Fibroblast of lung (primary cell): Measurements from ENCODE around the gene RPL39L. TPM values are rescaled to one million over a fixed set of nuclear protein-coding genes. Genes with fewer than 3 reads are reported as not detected.

ENCODE experiments used
- DNase-seq, 2 donors: peaks; one replicate each; pipeline versions ENCODE4 v3.0.0 to v3.0.0-alpha.2; 2010; ENCODE audit warnings: low read depth in 2 of 2
- H2AFZ ChIP-seq: 2 replicates; pipeline ENCODE4 v1.5.1; 2012; ENCODE audit warnings: low read length, control low read depth, inconsistent platforms
- H3K27ac ChIP-seq: 2 replicates; pipeline ENCODE4 v1.5.1; 2011; ENCODE audit warnings: low read length, control low read depth; ENCODE audit not compliant: insufficient read depth
- H3K27me3 ChIP-seq: 2 replicates; pipeline ENCODE4 v1.5.1; 2011; ENCODE audit warnings: mild to moderate bottlenecking, low read length; ENCODE audit not compliant: control insufficient read depth, insufficient read depth
- H3K36me3 ChIP-seq: 2 replicates; pipeline ENCODE4 v1.5.1; 2011; ENCODE audit warnings: low read length; ENCODE audit not compliant: control insufficient read depth, insufficient read depth
- H3K4me1 ChIP-seq: 2 replicates; pipeline ENCODE4 v1.5.1; 2011; ENCODE audit warnings: low read length; ENCODE audit not compliant: control insufficient read depth, insufficient read depth; ENCODE audit errors: extremely low read depth
- H3K4me2 ChIP-seq: 2 replicates; pipeline ENCODE4 v1.5.1; 2011; ENCODE audit warnings: low read length, control low read depth; ENCODE audit not compliant: insufficient read depth; ENCODE audit errors: extremely low read depth
- H3K4me3 ChIP-seq, 4 experiments: fragments of 200-600 bp in 1 of 4; sonication (generic) in 1 of 4; replicated peaks in 1 of 4; 2 replicates each; pipeline ENCODE4 v1.5.1; 2011 to 2016; ENCODE audit warnings: low read length in 4 of 4, low read depth in 3 of 4, mild to moderate bottlenecking in 3 of 4, control low read depth in 2 of 4, inconsistent platforms in 1 of 4, mixed read lengths in 1 of 4; ENCODE audit not compliant: insufficient read depth in 1 of 4; ENCODE audit errors: control extremely low read depth in 1 of 4
- H3K79me2 ChIP-seq: 2 replicates; pipeline ENCODE4 v1.5.1; 2012; ENCODE audit warnings: mild to moderate bottlenecking, low read length, inconsistent platforms; ENCODE audit not compliant: control insufficient read depth, insufficient read depth
- H3K9ac ChIP-seq: 2 replicates; pipeline ENCODE4 v1.5.1; 2011; ENCODE audit warnings: mild to moderate bottlenecking, low read length, control low read depth; ENCODE audit not compliant: insufficient read depth
- H3K9me3 ChIP-seq: 2 replicates; pipeline ENCODE4 v1.5.1; 2012; ENCODE audit warnings: low read depth, low read length; ENCODE audit not compliant: control insufficient read depth, insufficient read depth
- H4K20me1 ChIP-seq: 2 replicates; pipeline ENCODE4 v1.5.1; 2011; ENCODE audit warnings: low read length; ENCODE audit not compliant: control insufficient read depth, insufficient read depth; ENCODE audit errors: extremely low read depth
- CTCF ChIP-seq, 2 donors: IDR thresholded peaks in 1 of 2; conservative IDR thresholded peaks in 1 of 2; 1 replicate in 1 of 2; 2 replicates in 1 of 2; pipeline ENCODE4 v1.5.1; 2011 to 2012; ENCODE audit warnings: low read length in 2 of 2, control low read depth in 1 of 2, inconsistent platforms in 1 of 2, low read depth in 1 of 2, mild to moderate bottlenecking in 1 of 2
- EZH2 ChIP-seq: IDR thresholded peaks from 2 replicates; pipeline ENCODE4 v1.5.1; 2012; ENCODE audit warnings: low read length, control low read depth, mild to moderate bottlenecking; ENCODE audit errors: missing control alignments
- polyA plus RNA-seq, 2 donors: library from polyadenylated mRNA; depleted of rRNA in 1 of 2; stranded (reverse) in 1 of 2; unstranded in 1 of 2; fragments of >200 nt; gene quantifications; 2 replicates each; pipeline ENCODE4 v1.2.1, GENCODE V29; 2011 to 2012; ENCODE audit warnings: missing spikeins in 1 of 2
- total RNA-seq: library from RNA; depleted of rRNA; stranded (reverse); fragments of >200 nt; gene quantifications from 2 replicates; pipeline ENCODE4 v1.2.1, GENCODE V29; 2014

Gene RPL39L
- total and polyA plus RNA-seq, 2 donors (not counting 1 experiment from before 2014, with no cell fraction given), result 8.4 to 26.6 TPM

- no peak for TF ChIP-seq EZH2
- TF ChIP-seq CTCF (conservative IDR thresholded peaks at IDR 0.05 in 1 of 2, IDR thresholded peaks at IDR 0.05 in 1 of 2; ENCODE audit: low read depth in 1 of 2, low read length in 2 of 2), result no peak
- H3K27ac ChIP-seq, result no peak overlapping the region
- no peak overlapping the region for H3K4me3 ChIP-seq
- no peaks in the 10 kb centered on the region for H3K4me1 ChIP-seq
- H3K4me2 ChIP-seq, result no peak overlapping the region
- no peak overlapping the region for H2AFZ ChIP-seq
- H3K27me3 ChIP-seq, result no peaks in the 10 kb centered on the region
- H3K9me3 ChIP-seq, result no peaks in the 10 kb centered on the region
- H3K36me3 ChIP-seq, result no peaks in the 10 kb centered on the region
- no peak for DNase-seq
- H3K79me2 ChIP-seq, result no peaks in the 10 kb centered on the region
- H4K20me1 ChIP-seq, result no peaks in the 10 kb centered on the region
- H3K9ac ChIP-seq, result no peak overlapping the region
Measured at GRCh38 chr3:187131981-187132380, 7.3 kb downstream of the RPL39L start.

GRCh38 chr3:187130346-187131066 lies 8.8 kb downstream of the RPL39L start:
- Histone ChIP-seq H3K9ac (no peak overlapping the region), H3K4me2 (no peak overlapping the region), H4K20me1 (no peaks in the 10 kb centered on the region), H3K36me3 (no peaks in the 10 kb centered on the region), H3K4me1 (no peaks in the 10 kb centered on the region), H2AFZ (no peak overlapping the region), H3K79me2 (no peaks in the 10 kb centered on the region), H3K27me3 (no peaks in the 10 kb centered on the region), H3K27ac (no peak overlapping the region), H3K4me3 (no peak overlapping the region), H3K9me3 (no peaks in the 10 kb centered on the region)
- no peak for TF ChIP-seq CTCF (conservative IDR thresholded peaks at IDR 0.05 in 1 of 2, IDR thresholded peaks at IDR 0.05 in 1 of 2; ENCODE audit: low read depth in 1 of 2, low read length in 2 of 2)
- no peak for TF ChIP-seq EZH2
- peak; percentile 68 to 75 for DNase-seq

GRCh38 chr3:187125319-187126031 lies 13.8 kb downstream of the RPL39L start:
- Histone ChIP-seq H3K36me3 (no peaks in the 10 kb centered on the region), H3K27me3 (no peaks in the 10 kb centered on the region), H3K9me3 (no peaks in the 10 kb centered on the region), H3K79me2 (no peaks in the 10 kb centered on the region), H2AFZ (no peak overlapping the region), H3K4me2 (no peak overlapping the region), H3K4me1 (no peaks in the 10 kb centered on the region), H4K20me1 (no peaks in the 10 kb centered on the region), H3K4me3 (no peak overlapping the region), H3K27ac (no peak overlapping the region), H3K9ac (no peak overlapping the region)
- TF ChIP-seq EZH2, result no peak
- no peak for DNase-seq
